Heart left ventricle (tissue), 16 donors: ENCODE results near the gene RAD51B. TPM values are rescaled to one million over a fixed set of nuclear protein-coding genes. Genes with fewer than 3 reads are reported as not detected.
A peak's percentile ranks its signal among the peaks of the same experiment; 100 is the strongest.

Source experiments
- ATAC-seq, 4 donors: fragments of 200-7000 bp; cut with Tn5 transposase; one replicate each; pipeline ENCODE4 v1.9.1; 2020 to 2022; ENCODE audit warnings: moderate library complexity in 4 of 4, mild to moderate bottlenecking in 3 of 4, moderate number of reproducible peaks in 1 of 4
- DNase-seq, 5 donors: peaks; one replicate each; pipeline ENCODE4 v3.0.0-alpha.2; 2020
- H3K27ac ChIP-seq, 12 donors: fragments of 200-600 bp; sonication (generic) in 4 of 12; one replicate each; pipeline versions ENCODE4 v1.5.0 to v1.8.0; 2016 to 2022; ENCODE audit warnings: mild to moderate bottlenecking in 2 of 12
- H3K27me3 ChIP-seq, 9 donors: fragments of 200-600 bp; sonication (generic) in 2 of 9; one replicate each; pipeline versions ENCODE4 v1.5.1 to v1.8.0; 2016 to 2022; ENCODE audit warnings: mild to moderate bottlenecking in 3 of 9
- H3K36me3 ChIP-seq, 9 donors: fragments of 200-600 bp; sonication (generic) in 2 of 9; one replicate each; pipeline versions ENCODE4 v1.5.0 to v1.8.0; 2018 to 2022; ENCODE audit warnings: mild to moderate bottlenecking in 2 of 9
- H3K4me1 ChIP-seq, 12 donors: fragments of 200-600 bp; sonication (generic) in 4 of 12; one replicate each; pipeline versions ENCODE4 v1.5.0 to v1.8.0; 2016 to 2022; ENCODE audit warnings: mild to moderate bottlenecking in 3 of 12
- H3K4me3 ChIP-seq, 12 donors: fragments of 200-600 bp; sonication (generic) in 4 of 12; one replicate each; pipeline versions ENCODE4 v1.5.0 to v1.8.0; 2017 to 2022; ENCODE audit warnings: mild to moderate bottlenecking in 9 of 12, moderate library complexity in 4 of 12
- H3K9me3 ChIP-seq, 12 donors: fragments of 200-600 bp; sonication (generic) in 4 of 12; one replicate each; pipeline versions ENCODE4 v1.5.0 to v1.8.0; 2016 to 2022; ENCODE audit warnings: mild to moderate bottlenecking in 1 of 12
- POLR2A ChIP-seq, 2 donors: fragments of 450-650 bp; IDR thresholded peaks; one replicate each; pipeline ENCODE4 v1.6.1; 2017; ENCODE audit warnings: antibody characterized with exemption in 2 of 2, mild to moderate bottlenecking in 2 of 2, moderate library complexity in 2 of 2
- WGBS, 4 donors: extraction: QIAGEN DNeasy Blood & Tissue Kit in 2 of 4; methylation state at CpG; one replicate each; pipeline versions ENCODE4 v1.1.5 to v1.1.7; 2013 to 2018; 5-methylcytosine and 5-hydroxymethylcytosine counted together
- intact Hi-C, 10 donors: fragments of 100-400 bp; cut with DNase I; formaldehyde crosslinking; loops; one replicate each; pipeline versions ENCODE4 v1.11.1 to v1.14.2; 2022
- polyA plus RNA-seq, 2 donors: library from polyadenylated mRNA; stranded (reverse); fragments of 200-250 nt; gene quantifications; one replicate each; pipeline ENCODE4 v1.2.3, GENCODE V29; 2013
- total RNA-seq, 9 donors: library from RNA; depleted of rRNA in 2 of 9; stranded (reverse); fragments of >200 nt in 2 of 9; fragmentation: NEBNext Ultra II Directional in 3 of 9; extraction: Animal tissue kit (Norgen Biotek cat#: 25700) in 3 of 9; gene quantifications; one replicate each; pipeline versions ENCODE4 v1.1.0 to v1.2.4, GENCODE V29; 2016 to 2023
- TF ChIP-seq, protein P1 (sequence below), 12 donors: fragments of 200-600 bp; sonication (generic) in 4 of 12; IDR thresholded peaks; one replicate each; pipeline versions ENCODE4 v1.5.0 to v1.8.0; 2018 to 2022; ENCODE audit warnings: antibody characterized with exemption in 12 of 12, mild to moderate bottlenecking in 5 of 12
- donor health status: ischemic (EF 13 %, LVEDD 7.1; RV severe dilation, severe dysfunction).
- donor health status: healthy with polysubstance abuse.
- donor health status: DM: no; HTN: yes; CAD: no.
- donor health status: DM: no; HTN: no; CAD: no.
- donor health status: ischemic (EF 25% LVEDD 6.9; RV normal size, moderate dysfunction).
- donor health status: ischemic (EF 25% LVEDD 5.7; RV mildly dilated, moderate dysfunction).
- donor health status: healthy.
- donor health status: DM: yes; HTN: yes; CAD: no.
- donor health status: ischemic (EF 35%, LVEDD 5.7; RV mildly dilated, moderate dysfunction).
- donor health status: nonischemic (EF 11% LVEDD 7.7; RV severe dilation, severe dysfunction).
- donor health status: DM: yes; HTN: yes; CAD: no.
- donor health status: PGD.
- donor health status: ischemic (EF 29% LVEDD 5.4; RV normal size, mild dysfunction).
- donor health status: nonischemic (EF 23%, LVEDD 6.1; RV moderate dilation, normal function).

The RAD51B gene
- total and polyA plus RNA-seq, 11 donors = 1.3 to 11.3 (median 3.2) TPM

DNA sequence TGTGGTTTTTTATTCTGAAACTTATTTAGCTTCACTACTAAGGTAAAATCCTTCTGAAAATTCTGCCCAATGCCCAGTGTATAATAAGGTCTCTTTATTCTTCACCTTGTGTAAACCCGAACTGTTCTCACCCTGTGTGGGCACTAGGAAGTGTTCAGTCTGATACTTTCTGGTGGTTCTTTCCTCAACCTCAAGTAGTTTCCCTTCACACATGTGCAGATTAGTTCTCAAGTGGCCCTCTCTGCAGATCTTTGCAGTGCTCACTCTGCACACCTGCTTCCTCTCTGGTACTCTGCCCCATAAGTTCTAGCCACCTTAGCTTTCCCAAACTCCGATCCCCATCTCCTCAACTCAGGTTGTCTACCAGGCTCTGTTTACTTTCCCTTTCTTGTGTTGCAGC, 61.6 kb downstream of the RAD51B start:
- no peaks in the 10 kb centered on the region for H3K9me3 ChIP-seq
- intact Hi-C loops = loop anchor here in 4 of 10 donors (5.0 kb wide), 3 partner anchors 936 to 961 kb away; no protein-coding TSS in a partner anchor
- peaks cover 0 to 26% (median 0%) of the 10 kb centered on the region in 12 donors for H3K4me1 ChIP-seq
- no peak for TF ChIP-seq POLR2A (IDR thresholded peaks at IDR 0.05)
- TF ChIP-seq, protein P1, sequence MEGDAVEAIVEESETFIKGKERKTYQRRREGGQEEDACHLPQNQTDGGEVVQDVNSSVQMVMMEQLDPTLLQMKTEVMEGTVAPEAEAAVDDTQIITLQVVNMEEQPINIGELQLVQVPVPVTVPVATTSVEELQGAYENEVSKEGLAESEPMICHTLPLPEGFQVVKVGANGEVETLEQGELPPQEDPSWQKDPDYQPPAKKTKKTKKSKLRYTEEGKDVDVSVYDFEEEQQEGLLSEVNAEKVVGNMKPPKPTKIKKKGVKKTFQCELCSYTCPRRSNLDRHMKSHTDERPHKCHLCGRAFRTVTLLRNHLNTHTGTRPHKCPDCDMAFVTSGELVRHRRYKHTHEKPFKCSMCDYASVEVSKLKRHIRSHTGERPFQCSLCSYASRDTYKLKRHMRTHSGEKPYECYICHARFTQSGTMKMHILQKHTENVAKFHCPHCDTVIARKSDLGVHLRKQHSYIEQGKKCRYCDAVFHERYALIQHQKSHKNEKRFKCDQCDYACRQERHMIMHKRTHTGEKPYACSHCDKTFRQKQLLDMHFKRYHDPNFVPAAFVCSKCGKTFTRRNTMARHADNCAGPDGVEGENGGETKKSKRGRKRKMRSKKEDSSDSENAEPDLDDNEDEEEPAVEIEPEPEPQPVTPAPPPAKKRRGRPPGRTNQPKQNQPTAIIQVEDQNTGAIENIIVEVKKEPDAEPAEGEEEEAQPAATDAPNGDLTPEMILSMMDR (IDR thresholded peaks at IDR 0.05) = no peak
- no peak for ATAC-seq
- H3K36me3 ChIP-seq = no peaks in the 10 kb centered on the region
- DNase-seq = no peak
- no peak overlapping the region for H3K27ac ChIP-seq
- WGBS, 4 donors = 70 to 89% (median 73%) methylated on average over 2 of the region's 2 CpGs
- H3K4me3 ChIP-seq = no peak overlapping the region
- H3K27me3 ChIP-seq = no peaks in the 10 kb centered on the region

DNA sequence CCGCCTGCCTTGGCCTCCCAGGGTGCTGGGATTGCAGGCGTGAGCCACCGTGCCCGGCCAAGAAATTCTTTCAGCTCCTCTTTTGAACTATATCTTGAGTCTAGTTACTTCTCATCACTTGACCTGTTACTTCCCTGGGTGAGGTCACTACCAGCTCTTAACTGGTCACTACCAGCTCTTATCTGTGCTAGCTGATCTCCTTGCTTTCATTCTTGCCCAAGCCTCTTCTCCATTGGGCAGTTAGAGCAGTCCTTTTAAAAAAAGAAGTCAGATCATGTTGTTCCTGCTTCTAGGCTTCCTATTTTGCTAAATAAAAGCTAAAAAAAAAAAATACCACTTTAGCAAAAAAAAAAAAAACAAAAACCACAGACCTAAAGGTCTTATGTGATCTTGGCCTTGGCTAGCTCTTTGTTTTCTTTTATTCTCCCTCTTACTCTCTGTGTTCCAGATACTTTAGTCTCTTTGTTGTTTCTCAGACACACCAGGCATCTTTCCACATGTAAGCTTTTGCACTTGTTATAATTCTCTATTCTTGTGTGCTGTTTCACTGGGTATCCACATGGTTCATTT, 63.5 kb downstream of the RAD51B start:
- peak in 1 of 4 donors; percentile 29 for ATAC-seq
- no peaks in the 10 kb centered on the region for H3K27me3 ChIP-seq
- 93 to 97% (median 95%) methylated on average over 4 of the region's 4 CpGs for WGBS, 4 donors

DNA sequence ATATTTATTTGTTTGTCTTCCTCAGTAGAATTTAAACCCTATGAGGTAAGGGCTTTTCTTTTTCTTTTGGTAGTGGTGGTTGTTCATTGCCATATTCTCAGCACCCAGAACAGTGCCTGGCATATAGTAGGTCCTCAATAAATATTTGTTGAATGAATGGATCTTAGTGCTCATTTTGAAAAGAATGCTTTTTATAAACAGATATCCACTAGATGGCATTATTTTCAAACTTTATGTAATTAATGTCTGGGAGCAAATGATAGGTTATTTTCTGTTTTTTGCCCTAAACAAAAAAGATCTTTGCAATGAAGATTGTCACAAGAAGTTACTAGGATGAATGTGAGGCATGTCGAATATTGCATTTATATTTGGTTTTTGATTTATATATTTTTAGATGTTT, 64.1 kb downstream of the RAD51B start:
- no peaks in the 10 kb centered on the region for H3K9me3 ChIP-seq
- DNase-seq (no peak), ATAC-seq (no peak)
- no peak overlapping the region for H3K4me3 ChIP-seq
- intact Hi-C loops = loop anchor here in 4 of 10 donors (2.0 to 5.0 kb wide), 4 partner anchors 933 to 959 kb away; no protein-coding TSS in a partner anchor
- no peaks in the 10 kb centered on the region for H3K36me3 ChIP-seq
- 55 to 75% (median 69%) methylated on average over 1 of the region's 1 CpG for WGBS, 4 donors
- H3K27ac ChIP-seq = peak overlapping the region in 1 of 12 donors; percentile 22
- H3K4me1 ChIP-seq = peaks cover 0 to 26% (median 0%) of the 10 kb centered on the region in 12 donors
- no peaks in the 10 kb centered on the region for H3K27me3 ChIP-seq
- TF ChIP-seq POLR2A (IDR thresholded peaks at IDR 0.05) = no peak
- TF ChIP-seq, protein P1 (IDR thresholded peaks at IDR 0.05) = peak in 9 of 12 donors; percentile 17 to 55 (median 33)

More for the DNA sequence above, 63.5 kb downstream of the RAD51B start:
- Histone ChIP-seq H3K4me1 (peaks cover 0 to 26% (median 0%) of the 10 kb centered on the region in 12 donors), H3K36me3 (no peaks in the 10 kb centered on the region), H3K9me3 (no peaks in the 10 kb centered on the region), H3K27ac (peak overlapping the region in 1 of 12 donors; percentile 22), H3K4me3 (no peak overlapping the region)
- intact Hi-C loops = loop anchor here in 4 of 10 donors (2.0 to 5.0 kb wide), 4 partner anchors 934 to 959 kb away; no protein-coding TSS in a partner anchor
- TF ChIP-seq, protein P1 (IDR thresholded peaks at IDR 0.05) = no peak
- no peak for TF ChIP-seq POLR2A (IDR thresholded peaks at IDR 0.05)
- DNase-seq = no peak

DNA sequence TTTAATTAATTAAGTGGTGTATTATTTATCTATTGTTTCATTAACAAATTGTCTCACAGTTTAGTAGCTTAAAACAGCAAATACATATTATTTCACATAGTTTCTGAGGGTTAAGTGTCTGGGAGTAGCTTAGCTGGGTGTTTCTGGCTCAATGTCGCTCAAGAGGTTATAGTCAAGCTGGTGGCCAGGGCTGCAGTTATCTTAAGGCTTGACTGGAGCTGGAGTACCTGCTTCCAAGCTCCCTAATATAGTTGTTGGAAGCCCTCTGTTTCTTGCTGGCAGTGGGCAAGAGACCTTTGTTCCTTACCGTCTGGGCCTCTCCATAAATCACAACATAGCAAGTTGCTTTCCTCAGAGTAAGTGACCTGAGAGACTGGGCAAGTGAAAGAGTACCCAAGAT, 66.6 kb downstream of the RAD51B start:
- no peak for ATAC-seq
- Histone ChIP-seq H3K4me1 (peaks cover 0 to 25% (median 0%) of the 10 kb centered on the region in 12 donors), H3K36me3 (no peaks in the 10 kb centered on the region), H3K4me3 (no peak overlapping the region), H3K9me3 (no peaks in the 10 kb centered on the region), H3K27me3 (no peaks in the 10 kb centered on the region), H3K27ac (no peak overlapping the region)
- intact Hi-C loops = no loop called here
- WGBS, 4 donors = 58 to 90% (median 85%) methylated on average over 2 of the region's 2 CpGs
- no peak for DNase-seq
- TF ChIP-seq POLR2A (IDR thresholded peaks at IDR 0.05) = no peak
- TF ChIP-seq, protein P1 (IDR thresholded peaks at IDR 0.05) = no peak
